Activated T-helper 1 cell treated with anti-CD3 and anti-CD28 coated beads, Interleukin-2, amount 50 U/mL, for 16 hours (primary cell): ENCODE measurements around the gene ANKRD50.

ENCODE experiments used
- DNase-seq, 2 donors: peaks; one replicate each; pipeline ENCODE4 v3.0.0-alpha.2; 2020; ENCODE audit warnings: low read depth in 1 of 2, low spot score in 1 of 2

Gene ANKRD50

GRCh38 chr4:124708517-124709300 lies 3.8 kb downstream of the ANKRD50 start:
- no peak for DNase-seq

GRCh38 chr4:124705393-124705792 lies 7.1 kb downstream of the ANKRD50 start:
- DNase-seq: no peak

- no peak for DNase-seq
These were observed 9.4 kb downstream of the ANKRD50 start for GRCh38 chr4:124703154-124703553.

- DNase-seq: no peak
These were observed 15.1 kb downstream of the ANKRD50 start for GRCh38 chr4:124697441-124697840.

GRCh38 chr4:124696182-124696581 lies 16.4 kb downstream of the ANKRD50 start:
- DNase-seq: no peak

GRCh38 chr4:124694946-124695598 lies 17.5 kb downstream of the ANKRD50 start:
- DNase-seq: no peak

GRCh38 chr4:124694306-124694705 lies 18.2 kb downstream of the ANKRD50 start:
- DNase-seq: no peak

GRCh38 chr4:124691801-124692200 lies 20.7 kb downstream of the ANKRD50 start:
- DNase-seq: no peak

- no peak for DNase-seq
These were observed 26.3 kb downstream of the ANKRD50 start for GRCh38 chr4:124686279-124686678.

- DNase-seq: no peak
These were observed 26.7 kb downstream of the ANKRD50 start for GRCh38 chr4:124685851-124686250.

- no peak for DNase-seq
These were observed 28.2 kb downstream of the ANKRD50 start for GRCh38 chr4:124684301-124684700.

- no peak for DNase-seq
These were observed 30.1 kb downstream of the ANKRD50 start for GRCh38 chr4:124682384-124682783.

GRCh38 chr4:124666496-124666895 lies 46.0 kb downstream of the ANKRD50 start:
- DNase-seq: no peak

GRCh38 chr4:124658795-124659194 lies 53.7 kb downstream of the ANKRD50 start:
- no peak for DNase-seq

GRCh38 chr4:124650614-124651013 lies 61.9 kb downstream of the ANKRD50 start:
- DNase-seq: no peak

- DNase-seq: no peak
These were observed 64.9 kb downstream of the ANKRD50 start for GRCh38 chr4:124647599-124647998.

- DNase-seq: no peak
These were observed 67.9 kb downstream of the ANKRD50 start for GRCh38 chr4:124644621-124645020.

GRCh38 chr4:124642846-124643245 lies 69.7 kb downstream of the ANKRD50 start:
- no peak for DNase-seq

GRCh38 chr4:124641715-124642381 lies 70.7 kb downstream of the ANKRD50 start:
- DNase-seq: no peak

- DNase-seq: no peak
These were observed 72.4 kb downstream of the ANKRD50 start for GRCh38 chr4:124640022-124640730.

- no peak for DNase-seq
These were observed 75.2 kb downstream of the ANKRD50 start for GRCh38 chr4:124637321-124637720.

- DNase-seq: no peak
These were observed 75.7 kb downstream of the ANKRD50 start for GRCh38 chr4:124636788-124637187.
